ENCODE measurements around the gene SCN1A. TPM values are rescaled to one million over a fixed set of nuclear protein-coding genes. Genes with fewer than 3 reads are reported as not detected.
A peak's percentile ranks its signal among the peaks of the same experiment; 100 is the strongest.

SCN1A gene
- total RNA-seq, 1 experiment from 2014 or later, result not detected

GRCh38 chr2:166148500-166149400, 20.9 kb upstream of the SCN1A start:
- DNase-seq (ENCODE audit: low read depth, low spot score), result no peak
- intact Hi-C loops (cut with micrococcal nuclease; ENCODE audit: unreplicated experiment), result no loop called here
- no TSS peak for BruUV-seq (replicated peaks)
- Histone ChIP-seq H3K36me3 (ENCODE audit: control insufficient read depth, insufficient read depth, low read length) (no peaks in the 10 kb centered on the region), H3K4me1 (ENCODE audit: control insufficient read depth, insufficient read depth, low read length) (no peaks in the 10 kb centered on the region), H3K27ac (ENCODE audit: low read length) (no peak overlapping the region), H3K27me3 (ENCODE audit: control insufficient read depth, insufficient read depth, low read length) (no peaks in the 10 kb centered on the region), H3K4me3 (ENCODE audit: low read depth in 2 of 2, low read length in 2 of 2) (no peak overlapping the region), H3K9me3 (ENCODE audit: control insufficient read depth, insufficient read depth, low read depth, low read length) (no peaks in the 10 kb centered on the region)
- TF ChIP-seq TCF7L2 (IDR thresholded peaks at IDR 0.05; ENCODE audit: low read depth, low read length), result no peak
- TF ChIP-seq SIN3A (IDR thresholded peaks at IDR 0.05; ENCODE audit: borderline replicate concordance, insufficient read depth, low read depth, low read length), result no peak
- no peak for TF ChIP-seq CTCF (IDR thresholded peaks at IDR 0.05)
- no peak for TF ChIP-seq REST (IDR thresholded peaks at IDR 0.05; ENCODE audit: insufficient read depth in 1 of 2, low read depth in 2 of 2, low read length in 1 of 2)
- TF ChIP-seq POLR2AphosphoS5 (IDR thresholded peaks at IDR 0.05; ENCODE audit: low read depth, low read length), result no peak
- no peak for ATAC-seq
- in situ Hi-C loops (cut with HindIII; ENCODE audit: low pct_unique_long_range_greater_than_20kb, low sequenced_read_pairs), result no loop called here
- POLR2A ChIA-PET, result no interaction called here
- CTCF ChIA-PET, result no interaction called here

- in situ Hi-C loops (cut with HindIII; ENCODE audit: low pct_unique_long_range_greater_than_20kb, low sequenced_read_pairs), result no loop called here
- CTCF ChIA-PET, result no interaction called here
These were observed 20.1 kb upstream of the SCN1A start for GRCh38 chr2:166147883-166148282.

More at GRCh38 chr2:166147883-166148282, 20.1 kb upstream of the SCN1A start:
- no TSS peak for BruUV-seq (replicated peaks)
- no peaks in the 10 kb centered on the region for H3K9me3 ChIP-seq (ENCODE audit: control insufficient read depth, insufficient read depth, low read depth, low read length)
- no peak for TF ChIP-seq SIN3A (IDR thresholded peaks at IDR 0.05; ENCODE audit: borderline replicate concordance, insufficient read depth, low read depth, low read length)
- no peak for TF ChIP-seq TCF7L2 (IDR thresholded peaks at IDR 0.05; ENCODE audit: low read depth, low read length)
- 0 out of 4 replicates have a peak, but pooled peaks of 1 of the 2 experiments have one; percentile 33 for TF ChIP-seq REST (IDR thresholded peaks at IDR 0.05; ENCODE audit: insufficient read depth in 1 of 2, low read depth in 2 of 2, low read length in 1 of 2)
- H3K27ac ChIP-seq (ENCODE audit: low read length), result no peak overlapping the region
- DNase-seq (ENCODE audit: low read depth, low spot score), result no peak
- H3K4me3 ChIP-seq (ENCODE audit: low read depth in 2 of 2, low read length in 2 of 2), result no peak overlapping the region
- H3K4me1 ChIP-seq (ENCODE audit: control insufficient read depth, insufficient read depth, low read length), result no peaks in the 10 kb centered on the region
- no peak for ATAC-seq
- H3K36me3 ChIP-seq (ENCODE audit: control insufficient read depth, insufficient read depth, low read length), result no peaks in the 10 kb centered on the region
- intact Hi-C loops (cut with micrococcal nuclease; ENCODE audit: unreplicated experiment), result no loop called here
- H3K27me3 ChIP-seq (ENCODE audit: control insufficient read depth, insufficient read depth, low read length), result no peaks in the 10 kb centered on the region
- POLR2A ChIA-PET, result no interaction called here
